WI38 (cell line): Measurements from ENCODE around the gene DOP1A.

Source experiments
- H3K4me3 ChIP-seq: 2 replicates; pipeline ENCODE4 v1.5.1; 2011; ENCODE audit warnings: low read depth, mild to moderate bottlenecking, control low read depth, low read length
- TF ChIP-seq, protein P1 (sequence below): IDR thresholded peaks from 2 replicates; pipeline ENCODE4 v1.5.1; 2012; ENCODE audit warnings: low read depth, mild to moderate bottlenecking, control low read depth, low read length

The DOP1A gene

GRCh38 chr6:83151114-83151513 is 83.6 kb downstream of the DOP1A start:
- TF ChIP-seq, protein P1, sequence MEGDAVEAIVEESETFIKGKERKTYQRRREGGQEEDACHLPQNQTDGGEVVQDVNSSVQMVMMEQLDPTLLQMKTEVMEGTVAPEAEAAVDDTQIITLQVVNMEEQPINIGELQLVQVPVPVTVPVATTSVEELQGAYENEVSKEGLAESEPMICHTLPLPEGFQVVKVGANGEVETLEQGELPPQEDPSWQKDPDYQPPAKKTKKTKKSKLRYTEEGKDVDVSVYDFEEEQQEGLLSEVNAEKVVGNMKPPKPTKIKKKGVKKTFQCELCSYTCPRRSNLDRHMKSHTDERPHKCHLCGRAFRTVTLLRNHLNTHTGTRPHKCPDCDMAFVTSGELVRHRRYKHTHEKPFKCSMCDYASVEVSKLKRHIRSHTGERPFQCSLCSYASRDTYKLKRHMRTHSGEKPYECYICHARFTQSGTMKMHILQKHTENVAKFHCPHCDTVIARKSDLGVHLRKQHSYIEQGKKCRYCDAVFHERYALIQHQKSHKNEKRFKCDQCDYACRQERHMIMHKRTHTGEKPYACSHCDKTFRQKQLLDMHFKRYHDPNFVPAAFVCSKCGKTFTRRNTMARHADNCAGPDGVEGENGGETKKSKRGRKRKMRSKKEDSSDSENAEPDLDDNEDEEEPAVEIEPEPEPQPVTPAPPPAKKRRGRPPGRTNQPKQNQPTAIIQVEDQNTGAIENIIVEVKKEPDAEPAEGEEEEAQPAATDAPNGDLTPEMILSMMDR: no peak
- no peak overlapping the region for H3K4me3 ChIP-seq

GRCh38 chr6:83152913-83153312 is 85.4 kb downstream of the DOP1A start:
- TF ChIP-seq, protein P1: no peak
- H3K4me3 ChIP-seq: no peak overlapping the region

DNA sequence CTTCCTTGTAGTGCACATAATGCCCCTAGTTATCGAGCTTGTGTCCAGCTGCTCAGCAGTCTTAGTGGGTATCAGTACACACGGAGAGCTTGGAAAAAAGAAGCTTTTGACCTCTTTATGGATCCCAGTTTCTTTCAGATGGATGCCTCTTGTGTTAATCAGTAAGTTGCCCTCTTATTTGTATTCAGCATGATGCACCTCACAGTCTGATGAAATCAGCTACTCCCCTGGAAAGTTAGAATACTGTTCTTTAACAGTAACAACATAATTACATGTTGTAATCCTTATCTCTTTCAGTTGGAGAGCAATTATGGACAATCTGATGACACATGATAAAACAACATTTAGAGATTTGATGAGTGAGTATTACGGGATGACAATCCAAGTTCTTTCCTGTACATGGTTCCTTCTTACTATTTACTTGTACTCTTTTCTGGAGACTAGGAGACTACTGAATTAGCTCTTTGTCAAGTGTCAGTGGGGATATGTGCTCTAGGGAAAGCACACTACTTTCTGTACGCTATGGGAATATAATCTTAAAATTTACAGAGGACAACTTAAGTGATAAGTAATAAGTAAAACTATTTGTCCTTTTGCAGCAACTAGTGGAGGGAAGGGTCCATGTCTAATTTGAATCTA is 86.5 kb downstream of the DOP1A start:
- TF ChIP-seq, protein P1: no peak

DNA sequence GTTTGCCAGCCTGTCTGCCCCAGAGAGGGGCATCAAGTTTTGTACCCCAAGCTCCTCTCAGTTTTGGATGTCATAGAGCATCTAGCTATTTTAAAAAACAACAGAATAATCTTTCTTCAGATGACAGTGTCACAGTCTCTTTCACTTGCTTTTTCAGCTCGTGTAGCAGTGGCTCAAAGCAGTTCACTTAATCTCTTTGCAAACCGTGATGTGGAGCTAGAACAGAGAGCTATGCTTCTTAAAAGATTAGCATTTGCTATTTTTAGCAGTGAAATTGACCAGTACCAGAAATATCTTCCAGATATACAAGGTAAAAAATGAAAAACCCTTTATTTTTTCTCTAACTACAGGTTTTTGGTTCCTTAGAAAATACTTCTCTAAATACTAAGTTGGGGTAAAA is 88.3 kb downstream of the DOP1A start:
- TF ChIP-seq, protein P1: no peak
- no peak overlapping the region for H3K4me3 ChIP-seq

More for the DNA sequence above, 86.5 kb downstream of the DOP1A start:
- H3K4me3 ChIP-seq: no peak overlapping the region

DNA sequence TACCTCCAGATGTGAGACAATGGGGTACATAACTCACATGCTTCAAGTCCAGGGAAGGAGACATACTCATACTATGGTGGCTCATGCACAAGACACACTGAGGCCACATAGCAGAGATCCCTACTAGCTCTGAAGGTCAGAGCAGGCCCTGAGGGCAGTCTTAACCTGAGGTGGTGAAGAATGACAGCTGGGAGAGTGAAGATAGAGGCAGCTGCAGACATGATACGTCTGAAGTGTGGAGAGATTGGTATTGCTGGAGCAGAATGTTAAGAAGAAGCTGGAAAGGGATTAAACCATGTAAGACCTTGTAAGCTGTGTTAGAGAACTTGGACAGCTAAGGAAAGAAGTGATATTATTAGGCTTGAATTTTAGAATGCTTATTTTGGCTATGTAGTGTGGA is 92.7 kb downstream of the DOP1A start:
- no peak overlapping the region for H3K4me3 ChIP-seq
- TF ChIP-seq, protein P1: no peak

GRCh38 chr6:83167726-83168278 is 100.3 kb downstream of the DOP1A start:
- TF ChIP-seq, protein P1: no peak
- H3K4me3 ChIP-seq: no peak overlapping the region

DNA sequence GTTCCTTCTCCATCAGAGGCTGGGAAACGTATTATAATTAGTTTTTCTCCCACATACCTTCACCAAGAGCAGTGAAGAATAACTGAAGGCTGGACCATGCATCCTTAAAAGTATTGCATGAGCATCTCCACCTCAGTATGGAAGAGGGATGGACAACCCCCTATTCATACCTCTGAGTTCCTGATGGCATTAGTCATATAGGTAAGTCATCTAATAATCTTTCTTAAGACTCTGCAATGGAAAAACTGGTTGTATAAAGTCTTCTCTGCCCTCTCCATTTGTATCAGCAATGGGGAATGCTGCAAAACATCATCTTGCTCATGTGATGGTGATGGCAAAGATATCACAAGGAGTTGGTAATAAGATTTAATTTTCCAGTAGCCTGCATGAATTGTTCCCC is 101.1 kb downstream of the DOP1A start:
- H3K4me3 ChIP-seq: no peak overlapping the region
- TF ChIP-seq, protein P1: no peak
